SJSA1 (cell line): Measurements from ENCODE around the gene JMJD8. TPM values are rescaled to one million over a fixed set of nuclear protein-coding genes. Genes with fewer than 3 reads are reported as not detected.
A peak's percentile ranks its signal among the peaks of the same experiment; 100 is the strongest.
"Not testable (repeated sequence)": the region's sequence is repeated elsewhere in the genome, so short reads cannot be mapped to it uniquely, and the experiment has no call there.

ENCODE experiments used
- DNase-seq, 2 experiments: peaks; one replicate each; pipeline ENCODE4 v3.0.0-alpha.2; 2015 to 2020; ENCODE audit warnings: low spot score in 2 of 2, low read depth in 1 of 2
- H3K27ac ChIP-seq: fragments of 250-450 bp; sonication (Bioruptor Pico); 2 replicates; pipeline ENCODE4 v1.5.1; 2020; ENCODE audit warnings: mild to moderate bottlenecking, moderate library complexity
- H3K27me3 ChIP-seq: fragments of 250-450 bp; sonication (Bioruptor Pico); replicated peaks from 2 replicates; pipeline ENCODE4 v1.5.1; 2020; ENCODE audit warnings: mild to moderate bottlenecking, moderate library complexity
- H3K36me3 ChIP-seq: fragments of 250-450 bp; sonication (Bioruptor Pico); 2 replicates; pipeline ENCODE4 v1.5.1; 2020; ENCODE audit warnings: mild to moderate bottlenecking
- H3K4me1 ChIP-seq: fragments of 250-450 bp; sonication (Bioruptor Pico); replicated peaks from 2 replicates; pipeline ENCODE4 v1.6.1; 2021; ENCODE audit warnings: mild to moderate bottlenecking
- H3K4me3 ChIP-seq: fragments of 250-450 bp; sonication (Bioruptor Pico); 2 replicates; pipeline ENCODE4 v1.5.1; 2020; ENCODE audit warnings: mild to moderate bottlenecking
- H3K9me3 ChIP-seq: fragments of 250-450 bp; sonication (Bioruptor Pico); replicated peaks from 2 replicates; pipeline ENCODE4 v1.5.1; 2020; ENCODE audit warnings: mild to moderate bottlenecking
- total RNA-seq: library from RNA; depleted of rRNA; stranded (reverse); fragments of >200 nt; shearing (Covaris generic); gene quantifications from 2 replicates; pipeline ENCODE4 v1.2.3, GENCODE V29; 2014

JMJD8 gene
- total RNA-seq, 1 experiment from 2014 or later: 25.7 TPM

DNA sequence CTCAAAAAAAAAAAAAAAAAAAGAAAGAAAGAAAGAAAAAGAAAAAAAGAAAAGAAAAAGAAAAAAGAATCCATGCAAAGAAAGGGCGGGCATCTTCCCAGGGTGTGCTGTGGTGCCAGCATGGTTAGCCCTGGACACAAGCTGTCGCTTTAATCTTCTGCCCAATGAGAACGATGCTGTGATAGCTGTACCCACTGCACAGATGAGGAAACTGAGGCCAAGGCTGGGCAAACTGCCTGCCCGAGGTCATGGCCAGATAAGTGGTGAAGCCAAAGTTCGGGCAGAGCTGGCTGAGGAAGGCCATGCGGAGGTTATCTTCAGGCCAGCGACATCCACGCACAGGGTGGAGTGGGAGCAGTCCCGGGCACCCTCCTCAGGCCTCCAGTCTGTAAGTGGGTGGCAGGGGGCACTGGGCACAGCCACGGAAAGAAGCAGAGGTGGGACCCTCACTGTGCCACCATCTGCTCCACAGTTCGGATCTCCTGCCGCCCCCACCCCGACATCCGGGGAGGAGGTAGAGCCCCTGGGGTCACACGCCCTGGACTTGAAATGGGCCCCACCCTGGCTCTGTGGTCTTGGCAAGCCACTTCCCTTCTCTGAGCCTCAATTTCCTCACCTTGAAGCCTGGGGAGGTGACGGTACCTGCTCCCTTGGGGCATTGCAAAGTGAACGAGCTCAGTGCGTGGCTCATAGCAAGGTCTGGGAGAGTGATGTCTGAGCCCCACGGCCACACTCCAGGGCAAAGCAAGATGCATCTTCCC lies 15.0 kb upstream of the JMJD8 start:
- H3K9me3 ChIP-seq: no peaks in the 10 kb centered on the region
- no peak overlapping the region for H3K4me3 ChIP-seq
- H3K27ac ChIP-seq: no peak overlapping the region
- H3K27me3 ChIP-seq: peaks cover 81% of the 10 kb centered on the region
- DNase-seq: no peak
- no peaks in the 10 kb centered on the region for H3K36me3 ChIP-seq
- no peaks in the 10 kb centered on the region; the same call in 1 of the 2 replicates for H3K4me1 ChIP-seq

DNA sequence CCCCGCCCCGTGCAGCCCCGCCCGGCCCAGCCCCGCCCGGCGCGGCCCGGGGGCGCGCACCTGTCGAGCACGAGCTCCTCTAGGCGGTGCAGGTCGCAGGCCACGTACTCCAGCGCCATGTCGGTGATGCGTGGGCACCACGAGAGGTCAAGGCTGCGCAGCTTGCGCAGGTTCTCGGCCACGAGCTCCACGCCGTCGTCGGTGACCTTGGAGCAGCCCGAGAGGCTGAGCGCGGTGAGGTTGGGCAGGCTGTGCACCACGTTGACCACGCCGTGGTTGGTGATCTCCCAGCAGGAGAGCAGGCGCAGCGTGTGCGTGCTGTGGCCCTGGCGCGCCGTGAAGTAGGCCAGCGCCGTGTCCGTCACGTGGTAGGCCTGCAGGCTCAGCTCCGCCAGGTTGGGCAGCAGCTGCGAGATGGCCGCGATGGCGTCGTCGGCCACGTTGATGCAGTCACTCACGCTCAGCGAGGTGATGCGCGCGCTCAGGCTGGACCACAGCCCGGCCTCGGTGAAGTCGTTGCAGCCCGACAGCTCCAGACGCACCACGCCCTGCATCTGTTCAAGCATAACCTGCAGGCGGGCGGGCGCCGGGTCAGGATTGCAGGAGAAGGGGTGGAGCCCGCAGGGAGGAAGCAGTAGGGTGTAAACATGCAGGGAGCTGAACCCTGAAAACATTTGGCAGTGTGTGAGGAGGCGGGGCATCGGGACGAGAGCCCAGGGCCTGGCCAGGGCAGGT lies 11.4 kb upstream of the JMJD8 start:
- peaks cover 2% of the 10 kb centered on the region for H3K4me1 ChIP-seq
- DNase-seq: no peak
- no peaks in the 10 kb centered on the region for H3K36me3 ChIP-seq
- no peak overlapping the region for H3K27ac ChIP-seq
- peaks cover 76% of the 10 kb centered on the region for H3K27me3 ChIP-seq
- no peak overlapping the region for H3K4me3 ChIP-seq
- H3K9me3 ChIP-seq: no peaks in the 10 kb centered on the region

DNA sequence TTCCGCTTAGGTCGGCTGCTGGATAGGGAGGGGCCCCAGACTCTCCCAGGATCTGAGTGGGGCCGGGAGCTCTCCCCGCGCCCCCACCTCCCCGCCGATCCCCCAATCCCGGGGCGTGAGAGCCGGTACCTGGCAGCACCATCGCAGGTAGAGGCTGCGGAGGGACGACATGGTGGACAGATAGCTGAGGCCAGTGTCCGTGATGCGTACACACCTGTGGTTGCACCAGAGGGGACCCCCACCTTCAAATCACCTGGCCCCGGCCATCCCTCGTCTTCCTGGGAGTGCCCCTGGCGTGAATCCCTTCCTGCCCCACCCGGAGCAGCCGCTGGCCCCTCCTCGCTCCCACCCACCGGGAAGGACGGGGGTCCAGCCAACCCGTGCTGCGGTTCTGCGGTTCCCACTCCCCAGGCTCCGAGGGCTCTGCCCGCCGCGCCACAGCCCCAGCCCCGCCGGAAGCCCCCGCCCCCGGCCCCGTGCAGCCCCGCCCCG lies 10.8 kb upstream of the JMJD8 start:
- Histone ChIP-seq H3K4me1 (peaks cover 4% of the 10 kb centered on the region), H3K36me3 (no peaks in the 10 kb centered on the region), H3K27ac (no peak overlapping the region), H3K4me3 (no peak overlapping the region), H3K9me3 (no peaks in the 10 kb centered on the region), H3K27me3 (peaks cover 70% of the 10 kb centered on the region)
- no peak for DNase-seq

DNA sequence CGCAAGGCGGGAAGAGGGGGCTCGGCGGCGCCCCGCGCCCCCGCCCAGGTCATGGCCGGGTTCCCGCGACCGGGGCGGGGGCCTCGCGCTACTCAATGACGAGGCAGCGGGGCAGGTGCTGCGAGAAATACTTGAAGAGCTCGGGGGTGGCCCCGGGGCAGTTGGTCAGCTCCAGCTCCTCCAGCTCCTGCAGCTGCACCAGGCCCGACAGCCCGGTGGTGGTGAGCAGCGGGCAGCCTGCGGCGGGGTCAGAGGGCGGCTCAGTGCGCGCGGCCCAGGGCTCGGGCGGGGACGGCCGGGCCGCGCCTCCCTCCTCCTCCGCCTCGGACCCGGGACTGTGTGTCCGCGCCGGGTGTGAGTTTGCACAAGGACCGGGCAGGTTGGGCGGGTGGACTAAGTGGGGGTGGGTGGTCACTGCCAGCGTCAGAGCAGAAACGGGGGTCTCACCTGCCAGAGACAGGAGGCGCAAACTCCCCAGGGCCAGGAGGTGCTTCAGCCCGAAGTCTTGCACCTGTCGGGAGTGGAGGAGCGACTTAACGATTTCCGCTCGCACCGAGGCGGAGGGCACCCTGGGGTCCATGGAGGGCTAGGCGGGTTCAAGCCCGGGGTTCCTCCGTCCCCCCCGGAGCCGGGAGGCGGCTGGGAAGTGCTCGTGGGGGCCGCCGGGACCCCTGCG lies 10.2 kb upstream of the JMJD8 start:
- Histone ChIP-seq H3K36me3 (no peaks in the 10 kb centered on the region), H3K4me3 (no peak overlapping the region), H3K27me3 (peaks cover 64% of the 10 kb centered on the region), H3K9me3 (no peaks in the 10 kb centered on the region), H3K27ac (no peak overlapping the region), H3K4me1 (peaks cover 8% of the 10 kb centered on the region)
- no peak for DNase-seq

DNA sequence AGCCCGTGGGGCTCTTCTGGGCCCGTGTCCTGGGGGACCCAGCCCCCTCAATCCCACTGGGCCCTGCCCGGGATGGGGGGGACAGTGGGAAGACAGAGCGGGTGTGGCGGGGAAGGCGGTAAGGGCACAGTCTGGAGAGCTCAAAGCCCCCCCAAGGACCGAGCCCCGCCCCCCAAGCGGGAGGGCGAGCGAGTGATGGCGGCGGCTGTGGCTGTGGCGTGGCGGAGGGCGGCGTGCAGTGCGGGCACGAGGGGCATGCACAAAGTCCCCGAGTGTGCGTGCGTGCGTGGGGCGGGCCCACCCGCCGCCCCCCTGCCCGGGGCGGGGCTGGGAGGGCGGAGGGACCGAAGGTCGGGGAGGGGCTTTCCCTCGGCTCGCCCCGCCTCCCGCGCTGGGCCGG lies 9.6 kb upstream of the JMJD8 start:
- Histone ChIP-seq H3K36me3 (no peaks in the 10 kb centered on the region), H3K27me3 (peaks cover 59% of the 10 kb centered on the region), H3K4me3 (no peak overlapping the region), H3K27ac (no peak overlapping the region), H3K4me1 (peaks cover 14% of the 10 kb centered on the region), H3K9me3 (no peaks in the 10 kb centered on the region)
- no peak for DNase-seq

DNA sequence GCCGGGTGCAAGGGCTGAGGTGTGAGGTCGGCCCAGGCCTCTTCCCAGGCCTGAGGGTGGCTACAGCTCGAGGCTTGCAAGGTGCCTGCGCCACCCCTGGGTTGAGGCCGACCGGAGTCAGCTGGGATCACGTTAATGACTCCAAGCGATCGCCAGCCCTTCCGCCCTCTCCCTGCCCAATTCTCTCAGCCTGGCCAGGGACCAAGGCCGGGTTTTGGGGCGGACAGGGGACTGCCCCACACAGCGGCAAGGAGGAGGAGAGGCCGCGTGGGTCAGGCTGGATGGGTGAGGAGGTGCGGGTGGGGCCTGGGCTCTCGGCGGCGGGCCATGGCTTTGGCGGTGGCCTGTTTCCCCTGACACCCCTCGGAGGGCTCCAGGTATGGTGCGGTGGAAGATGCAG lies 9.2 kb upstream of the JMJD8 start:
- peaks cover 14% of the 10 kb centered on the region for H3K4me1 ChIP-seq
- no peak overlapping the region for H3K4me3 ChIP-seq
- H3K9me3 ChIP-seq: no peaks in the 10 kb centered on the region
- H3K36me3 ChIP-seq: no peaks in the 10 kb centered on the region
- peaks cover 56% of the 10 kb centered on the region for H3K27me3 ChIP-seq
- DNase-seq: no peak
- H3K27ac ChIP-seq: no peak overlapping the region

DNA sequence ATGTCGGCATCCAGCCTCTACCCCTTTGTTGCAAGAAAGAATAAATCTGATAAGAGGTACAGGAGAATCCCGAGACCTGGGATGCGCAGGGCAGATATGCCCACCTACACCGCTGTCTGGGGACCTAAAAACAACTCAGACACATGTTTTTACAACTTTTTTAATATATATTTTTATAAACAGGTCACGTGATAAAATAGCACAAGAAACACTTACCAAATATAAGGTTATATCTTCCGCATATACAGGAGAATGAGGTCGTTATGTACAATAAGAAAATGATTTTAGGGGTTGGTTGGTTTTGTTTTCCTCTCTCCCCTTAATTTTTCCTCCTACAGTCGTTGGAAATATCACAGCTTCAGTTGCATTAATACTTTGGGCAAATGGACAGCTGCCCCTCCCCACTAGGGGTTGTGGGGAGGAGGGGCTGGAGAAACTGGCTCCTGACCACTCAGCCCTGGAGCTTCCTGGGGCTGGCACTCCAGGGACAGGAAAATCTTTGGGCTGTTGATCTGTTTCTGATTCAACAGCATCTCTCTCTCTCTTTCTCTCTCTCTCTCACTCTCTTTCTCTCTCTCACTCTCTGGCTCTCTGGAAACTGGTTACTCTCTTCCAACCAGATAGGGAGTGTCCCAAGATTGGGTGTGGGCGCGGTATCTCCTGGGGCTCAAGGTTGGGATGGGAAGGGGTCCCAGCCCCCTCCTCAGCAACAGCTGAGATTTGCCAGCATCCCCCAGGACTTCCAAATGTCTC lies 8.4 kb upstream of the JMJD8 start:
- Histone ChIP-seq H3K4me1 (peaks cover 14% of the 10 kb centered on the region), H3K4me3 (no peak overlapping the region)

DNA sequence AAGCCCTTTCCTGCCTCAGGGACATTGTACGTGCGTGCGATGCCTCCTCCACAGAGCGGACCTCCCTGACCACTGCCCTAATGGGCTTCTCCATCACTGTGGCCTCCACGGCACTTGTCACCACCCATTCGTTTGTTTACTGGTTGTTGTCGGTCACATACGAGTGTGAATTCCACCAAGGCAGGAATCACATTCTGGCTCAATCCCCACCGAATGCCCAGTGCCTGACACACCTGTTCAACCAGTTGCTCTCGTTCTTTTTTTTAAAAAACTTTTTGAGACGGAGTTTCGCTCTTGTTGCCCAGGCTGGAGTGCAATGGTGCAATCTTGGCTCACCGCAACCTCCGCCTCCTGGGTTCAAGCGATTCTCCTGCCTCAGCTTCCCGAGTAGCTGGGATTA lies 7.1 kb upstream of the JMJD8 start:
- not testable (repeated sequence) for DNase-seq, H3K27ac ChIP-seq, H3K4me3 ChIP-seq, H3K9me3 ChIP-seq
- Histone ChIP-seq H3K4me1 (peaks cover 14% of the 10 kb centered on the region), H3K27me3 (peaks cover 50% of the 10 kb centered on the region), H3K36me3 (peaks cover 19% of the 10 kb centered on the region)

More for the DNA sequence above, 8.4 kb upstream of the JMJD8 start:
- H3K27me3 ChIP-seq: peaks cover 52% of the 10 kb centered on the region
- no peak for DNase-seq
- H3K36me3 ChIP-seq: peaks cover 6% of the 10 kb centered on the region; the same call in 1 of the 2 replicates
- H3K9me3 ChIP-seq: no peaks in the 10 kb centered on the region
- H3K27ac ChIP-seq: no peak overlapping the region

DNA sequence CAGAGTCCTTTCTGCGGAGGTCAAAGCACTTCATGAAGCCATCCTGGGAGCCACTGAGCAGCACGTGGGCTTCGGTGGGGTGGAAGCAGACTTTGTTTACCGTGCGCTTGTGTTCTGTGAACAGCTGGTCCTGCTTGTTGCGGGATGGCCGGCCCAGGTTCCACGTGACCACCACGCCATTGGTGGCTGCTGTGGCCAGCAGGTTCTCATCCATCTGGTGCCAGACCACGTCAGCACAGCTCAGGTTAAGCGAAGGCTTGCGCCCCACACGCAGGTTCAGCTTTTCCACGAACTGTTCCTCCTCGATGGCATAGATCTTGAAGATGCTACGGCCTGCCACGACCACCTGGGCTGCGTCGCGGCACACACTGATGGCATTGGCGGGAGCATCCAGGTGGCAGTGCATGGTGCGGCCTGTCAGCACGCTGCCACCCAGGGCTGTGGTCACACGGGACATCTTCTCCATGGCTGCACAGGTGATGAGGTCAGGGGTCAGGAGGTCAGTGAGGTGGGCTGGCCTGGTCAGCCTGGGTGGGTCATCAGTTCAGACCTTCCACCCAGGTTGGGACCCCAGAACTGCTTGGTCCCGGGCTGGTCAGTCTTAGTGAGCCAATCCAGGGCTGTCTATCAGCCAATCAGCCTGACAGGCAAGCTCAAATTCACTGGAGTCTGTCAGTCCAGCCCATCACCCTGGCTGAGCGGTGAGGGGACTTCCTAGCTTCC lies 5.2 kb upstream of the JMJD8 start:
- Histone ChIP-seq H3K27me3 (peaks cover 33% of the 10 kb centered on the region), H3K27ac (peak overlapping the region; percentile 36; the same call in 1 of the 2 replicates), H3K36me3 (peaks cover 35% of the 10 kb centered on the region), H3K9me3 (no peaks in the 10 kb centered on the region), H3K4me3 (peak overlapping the region; percentile 71), H3K4me1 (peaks cover 17% of the 10 kb centered on the region)
- DNase-seq: no peak

DNA sequence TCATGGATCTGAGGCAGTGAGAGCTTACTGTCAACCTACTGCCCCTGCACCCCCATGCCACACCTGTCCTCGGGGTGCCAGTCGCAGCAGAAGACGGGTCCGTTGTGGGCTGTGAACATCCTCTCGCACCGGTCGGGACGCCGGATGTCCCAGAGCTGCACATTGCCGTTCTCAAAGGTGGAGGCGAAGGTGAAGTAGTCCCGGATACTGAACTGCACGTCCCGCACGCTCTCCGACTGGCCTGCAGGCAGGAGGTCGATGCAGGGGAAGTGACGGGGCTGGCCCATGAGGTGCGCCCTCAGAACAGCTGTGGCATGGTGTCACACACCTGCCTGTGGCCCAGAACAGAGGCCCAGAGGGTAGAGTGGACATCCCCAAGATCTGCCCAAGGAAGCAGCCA lies 3.4 kb upstream of the JMJD8 start:
- Histone ChIP-seq H3K27me3 (peaks cover 14% of the 10 kb centered on the region), H3K27ac (no peak overlapping the region), H3K36me3 (peaks cover 54% of the 10 kb centered on the region), H3K9me3 (no peaks in the 10 kb centered on the region; the same call in none of the 2 replicates), H3K4me1 (peaks cover 29% of the 10 kb centered on the region), H3K4me3 (no peak overlapping the region)
- no peak for DNase-seq

DNA sequence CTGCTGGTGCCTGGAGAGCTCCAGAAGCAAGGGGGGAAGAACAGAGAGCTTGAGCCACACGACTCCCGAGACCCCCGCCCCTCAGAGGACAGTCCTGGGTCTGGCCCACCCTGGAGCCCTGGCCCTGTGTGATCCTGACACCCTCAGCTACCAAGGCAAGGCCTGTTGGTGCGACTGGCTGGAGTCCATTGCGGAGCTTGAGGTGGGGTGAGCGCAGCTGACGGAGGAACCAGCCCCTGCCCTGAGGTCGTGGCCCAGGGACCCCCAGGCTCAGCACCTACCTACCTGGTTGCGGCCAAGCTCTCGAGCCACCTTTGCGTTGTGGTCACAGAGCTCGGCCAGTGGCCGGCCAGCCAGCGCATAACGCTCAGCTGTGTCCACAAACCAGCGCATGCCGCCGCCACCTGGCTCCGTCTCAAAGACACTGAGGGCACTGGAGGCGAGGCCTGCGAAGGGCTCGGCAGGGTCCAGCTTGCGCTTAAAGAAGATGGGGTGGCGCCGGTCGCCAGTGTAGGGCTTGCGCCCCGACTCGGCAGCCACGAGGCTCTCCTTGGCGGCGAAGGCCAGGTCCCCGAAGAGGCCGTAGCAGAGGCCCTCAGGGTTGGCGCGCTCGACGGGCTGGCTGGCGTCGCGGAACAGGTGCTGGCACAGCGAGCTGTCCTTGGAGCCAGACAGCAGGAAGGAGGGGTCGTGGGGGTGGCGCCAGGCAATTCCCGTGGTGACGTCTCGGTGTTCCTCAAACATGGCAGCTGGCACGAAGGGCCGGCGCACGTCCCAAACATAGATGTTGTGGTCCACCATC lies 2.5 kb upstream of the JMJD8 start:
- H3K36me3 ChIP-seq: peaks cover 62% of the 10 kb centered on the region
- no peak overlapping the region for H3K27ac ChIP-seq
- H3K4me3 ChIP-seq: no peak overlapping the region
- H3K9me3 ChIP-seq: no peaks in the 10 kb centered on the region; the same call in none of the 2 replicates
- H3K27me3 ChIP-seq: peaks cover 6% of the 10 kb centered on the region
- DNase-seq: no peak
- peaks cover 35% of the 10 kb centered on the region for H3K4me1 ChIP-seq

DNA sequence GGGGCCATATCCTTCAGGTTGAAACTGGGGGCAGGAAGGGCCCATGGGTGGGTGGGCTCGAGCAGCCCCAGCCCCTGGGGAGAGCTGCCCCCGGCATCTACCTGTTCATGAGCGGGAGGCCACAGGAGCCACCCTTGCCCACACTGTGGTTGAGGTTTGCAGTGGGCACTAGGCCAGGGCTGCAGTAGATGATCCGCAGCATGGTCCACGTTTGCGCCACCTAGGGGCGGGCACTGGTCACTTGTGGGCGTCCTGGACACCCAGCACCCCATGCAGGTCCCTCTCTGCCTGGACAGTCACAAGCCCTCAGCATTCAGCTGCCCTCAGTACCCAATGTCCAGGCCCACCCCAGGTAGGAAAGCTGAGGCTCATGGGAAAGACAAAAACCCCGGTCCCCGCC lies 1.8 kb upstream of the JMJD8 start:
- no peaks in the 10 kb centered on the region for H3K27me3 ChIP-seq

More for the DNA sequence above, 1.8 kb upstream of the JMJD8 start:
- peak; percentile 41 to 81 for DNase-seq
- no peaks in the 10 kb centered on the region; the same call in none of the 2 replicates for H3K9me3 ChIP-seq
- H3K4me3 ChIP-seq: no peak overlapping the region
- H3K27ac ChIP-seq: no peak overlapping the region
- H3K36me3 ChIP-seq: peaks cover 69% of the 10 kb centered on the region
- H3K4me1 ChIP-seq: peaks cover 42% of the 10 kb centered on the region
